GM19035 (cell line): ENCODE data around the gene EEPD1.
"Not testable (repeated sequence)": the region's sequence is repeated elsewhere in the genome, so short reads cannot be mapped to it uniquely, and the experiment has no call there.

ENCODE experiments used
- ATAC-seq: cut with Tn5 transposase; IDR thresholded peaks from one replicate; pipeline ENCODE4 v1.9.1; 2021; ENCODE audit not compliant: unreplicated experiment

EEPD1 gene

DNA sequence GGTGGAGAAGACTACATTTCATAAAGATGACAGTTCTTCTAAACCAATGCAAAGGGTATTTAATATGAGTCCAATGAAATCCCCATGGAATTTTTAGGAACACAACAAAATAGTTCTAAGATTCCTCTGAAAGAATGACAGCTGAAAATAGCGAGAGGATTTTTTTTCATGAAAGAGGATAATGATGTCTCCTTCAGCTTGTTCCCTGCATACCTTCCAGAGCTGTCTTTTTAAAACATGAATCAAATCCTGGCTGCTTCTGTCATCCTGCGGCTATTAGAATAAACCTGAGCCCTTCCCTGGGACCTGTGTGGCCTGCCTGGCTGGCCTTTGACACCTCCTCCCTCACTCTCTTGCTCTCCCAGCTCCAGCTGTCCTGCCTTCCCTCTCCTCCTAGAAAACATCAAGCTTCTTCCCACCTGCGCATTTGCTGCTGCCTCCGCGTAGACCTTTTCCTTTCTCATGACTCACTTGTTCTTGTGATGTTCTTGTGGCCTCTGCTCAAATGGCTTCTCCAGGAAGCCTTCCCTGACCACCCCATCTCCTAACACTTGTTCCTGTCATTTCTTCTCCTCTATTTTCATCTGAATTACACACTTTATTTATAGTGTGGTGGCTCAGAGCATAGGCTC lies 57.4 kb downstream of the EEPD1 start:
- ATAC-seq: no peak

DNA sequence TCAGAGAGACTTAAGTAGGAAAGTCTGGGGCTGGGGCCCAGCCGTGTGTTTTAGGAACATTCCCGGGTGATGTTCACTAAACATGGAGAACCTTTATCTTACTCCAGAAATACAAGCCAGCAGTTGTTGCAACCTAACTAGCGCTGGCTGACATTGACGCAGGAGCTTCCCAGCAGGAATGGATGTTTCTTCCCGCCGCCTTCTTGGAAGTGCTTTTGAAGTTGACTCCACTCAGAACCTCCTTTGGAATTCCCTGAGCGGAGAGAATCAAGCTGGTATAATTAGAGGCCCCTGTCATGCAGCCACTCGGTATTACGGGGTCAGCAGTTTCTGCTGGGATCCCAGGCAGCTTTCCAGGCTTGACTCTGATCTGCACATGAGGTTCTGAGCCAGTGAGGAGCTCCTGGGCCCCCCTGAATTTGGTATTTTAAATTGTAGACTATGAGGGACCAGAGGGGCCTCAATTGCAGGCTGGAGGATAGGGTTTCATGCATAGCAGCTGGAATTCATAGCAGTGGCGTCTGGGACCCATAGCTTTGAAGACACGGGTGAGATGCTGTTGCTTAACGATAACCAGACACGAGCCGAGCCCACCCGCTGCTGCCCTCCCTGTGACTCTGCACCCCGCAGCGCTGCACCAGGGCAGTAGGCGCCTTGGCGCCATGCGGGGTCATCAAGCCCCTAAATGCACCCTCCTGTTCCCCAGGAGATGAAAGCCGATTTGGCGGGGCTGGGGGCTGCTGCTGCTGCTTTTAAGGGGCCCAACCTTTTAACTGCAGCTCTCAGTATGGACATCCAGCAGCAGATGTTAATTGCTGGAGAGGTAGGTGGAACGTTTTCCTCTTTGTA lies 61.8 kb downstream of the EEPD1 start:
- ATAC-seq: no peak

DNA sequence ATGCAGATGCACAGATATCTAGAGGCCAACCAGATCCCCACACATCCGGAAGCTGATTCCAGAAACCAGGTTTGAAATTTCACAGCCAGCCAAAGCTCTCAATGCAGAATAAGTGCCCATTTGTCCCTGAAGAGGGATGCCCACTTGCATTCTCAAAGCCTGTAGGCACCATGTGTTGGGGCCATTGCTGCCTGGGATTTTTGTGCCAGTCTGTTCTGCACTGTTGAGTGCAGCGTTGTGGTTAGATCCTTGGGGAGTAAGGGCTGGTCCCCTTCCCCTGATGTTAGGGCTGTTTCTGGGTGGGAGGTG lies 62.4 kb downstream of the EEPD1 start:
- no peak for ATAC-seq

DNA sequence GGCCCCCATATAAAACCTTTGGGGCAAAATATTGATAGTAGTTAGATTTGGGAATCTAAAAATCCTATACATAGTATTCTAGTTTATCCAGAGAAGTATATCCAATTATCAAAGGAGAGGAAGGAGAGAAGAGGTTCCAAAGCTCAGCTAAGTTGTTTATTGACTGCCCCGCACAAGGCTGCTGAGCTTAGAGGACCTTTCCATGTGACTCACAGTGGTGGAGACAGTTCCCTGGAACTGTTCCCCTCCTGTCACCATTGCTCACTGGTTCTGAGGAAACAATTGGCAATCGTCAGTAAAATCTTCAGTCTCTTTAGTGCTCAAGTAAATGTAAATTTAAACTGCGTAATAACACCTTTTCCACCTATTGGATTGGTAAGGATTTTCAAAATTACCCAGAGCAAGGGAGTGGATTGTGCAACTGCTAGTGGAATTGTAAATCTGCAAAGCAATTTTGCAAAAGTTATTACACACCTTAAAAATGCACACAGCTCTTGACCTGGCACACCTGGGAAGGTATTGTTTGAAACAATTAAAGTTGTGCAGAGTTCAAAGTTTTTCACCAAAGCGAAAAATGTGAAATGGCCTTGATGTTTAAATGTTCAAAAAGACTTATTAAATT lies 63.1 kb downstream of the EEPD1 start:
- no peak for ATAC-seq

DNA sequence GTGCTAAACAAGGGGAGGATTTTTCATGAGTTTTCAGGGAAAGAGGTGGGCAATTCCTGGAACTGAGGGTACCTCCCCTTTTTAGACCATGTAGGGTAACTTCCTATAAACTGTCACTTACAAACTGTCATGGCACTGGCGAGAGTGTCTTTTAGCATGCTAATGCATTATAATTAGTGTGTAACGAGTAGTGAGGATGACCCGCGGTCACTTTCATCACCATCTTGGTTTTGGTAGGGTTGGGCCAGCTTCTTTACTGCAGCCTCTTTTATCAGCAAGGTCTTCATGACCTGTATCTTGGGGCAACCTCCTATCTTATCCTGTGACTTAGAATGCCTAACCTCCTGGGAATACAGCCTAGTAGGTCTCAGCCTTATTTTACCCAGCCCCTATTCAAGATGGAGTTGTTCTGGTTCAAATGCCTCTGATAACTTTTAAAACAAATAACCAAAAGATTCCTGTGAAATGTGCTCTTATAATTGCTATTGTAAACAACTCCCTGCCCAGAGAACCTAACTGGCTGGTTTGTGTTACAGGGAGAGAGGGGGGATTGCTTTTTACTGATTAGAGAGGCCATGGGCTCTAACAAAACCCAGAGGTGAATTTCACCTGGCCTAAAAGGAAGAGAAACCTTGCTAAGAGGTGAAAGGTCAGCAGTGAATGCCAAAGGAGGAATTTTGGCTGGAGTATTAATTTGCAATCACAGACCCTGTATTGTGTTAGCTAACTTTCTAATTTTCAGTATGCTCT lies 64.3 kb downstream of the EEPD1 start:
- ATAC-seq: no peak

DNA sequence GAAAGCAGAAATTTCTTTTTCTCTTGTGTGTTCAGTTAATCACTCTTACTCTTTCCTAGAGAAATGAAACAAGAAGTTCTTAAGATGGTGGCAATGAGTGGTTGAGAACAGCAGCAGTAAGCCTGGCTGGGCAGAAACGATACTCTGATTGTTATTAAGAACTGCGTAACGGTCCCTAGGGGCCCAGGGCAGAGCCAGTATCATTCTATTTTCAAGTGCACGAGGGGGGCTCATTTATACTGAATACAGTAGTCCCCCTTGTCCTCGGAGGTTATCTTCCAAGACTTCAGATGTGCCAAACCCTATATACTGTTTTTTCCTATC lies 64.9 kb downstream of the EEPD1 start:
- no peak for ATAC-seq

DNA sequence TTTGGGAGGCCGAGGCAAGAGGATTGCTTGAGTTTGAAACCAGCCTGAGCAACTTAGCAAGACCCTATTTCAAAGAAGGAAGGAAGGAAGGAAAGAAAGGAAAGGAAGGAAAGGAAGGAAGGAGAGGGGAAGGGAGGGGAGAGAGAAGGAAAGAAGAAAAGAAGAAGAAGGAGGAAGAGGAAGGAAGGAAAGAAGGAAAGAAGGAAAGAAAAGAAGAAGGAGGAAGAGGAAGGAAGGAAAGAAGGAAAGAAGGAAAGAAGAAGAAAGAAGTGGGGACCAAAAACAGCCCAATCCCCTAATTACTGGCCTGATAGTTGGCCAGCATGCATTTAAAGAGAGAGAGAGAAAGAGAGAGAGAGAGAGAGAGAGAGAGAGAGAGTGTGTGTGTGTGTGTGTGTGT lies 66.4 kb downstream of the EEPD1 start:
- ATAC-seq: no peak

DNA sequence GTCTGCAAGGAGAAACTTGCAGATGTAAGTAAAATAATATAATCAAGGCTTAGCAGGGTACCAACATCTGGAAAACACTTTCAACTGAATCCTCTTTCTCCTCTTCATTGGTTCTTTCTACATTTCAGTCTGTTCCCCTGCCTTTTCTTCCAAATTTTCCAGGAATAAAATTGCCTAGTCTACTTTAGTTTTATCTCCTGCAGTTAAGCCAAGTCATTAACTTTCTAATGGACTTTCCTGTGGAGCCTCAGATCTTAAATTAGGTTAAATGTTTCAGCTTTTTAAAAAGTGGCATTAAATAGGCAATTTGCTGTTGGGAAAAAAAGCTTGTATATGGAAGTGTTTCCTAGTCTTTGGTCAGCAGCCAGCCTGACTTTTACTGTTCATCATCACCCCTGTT lies 70.8 kb downstream of the EEPD1 start:
- no peak for ATAC-seq

DNA sequence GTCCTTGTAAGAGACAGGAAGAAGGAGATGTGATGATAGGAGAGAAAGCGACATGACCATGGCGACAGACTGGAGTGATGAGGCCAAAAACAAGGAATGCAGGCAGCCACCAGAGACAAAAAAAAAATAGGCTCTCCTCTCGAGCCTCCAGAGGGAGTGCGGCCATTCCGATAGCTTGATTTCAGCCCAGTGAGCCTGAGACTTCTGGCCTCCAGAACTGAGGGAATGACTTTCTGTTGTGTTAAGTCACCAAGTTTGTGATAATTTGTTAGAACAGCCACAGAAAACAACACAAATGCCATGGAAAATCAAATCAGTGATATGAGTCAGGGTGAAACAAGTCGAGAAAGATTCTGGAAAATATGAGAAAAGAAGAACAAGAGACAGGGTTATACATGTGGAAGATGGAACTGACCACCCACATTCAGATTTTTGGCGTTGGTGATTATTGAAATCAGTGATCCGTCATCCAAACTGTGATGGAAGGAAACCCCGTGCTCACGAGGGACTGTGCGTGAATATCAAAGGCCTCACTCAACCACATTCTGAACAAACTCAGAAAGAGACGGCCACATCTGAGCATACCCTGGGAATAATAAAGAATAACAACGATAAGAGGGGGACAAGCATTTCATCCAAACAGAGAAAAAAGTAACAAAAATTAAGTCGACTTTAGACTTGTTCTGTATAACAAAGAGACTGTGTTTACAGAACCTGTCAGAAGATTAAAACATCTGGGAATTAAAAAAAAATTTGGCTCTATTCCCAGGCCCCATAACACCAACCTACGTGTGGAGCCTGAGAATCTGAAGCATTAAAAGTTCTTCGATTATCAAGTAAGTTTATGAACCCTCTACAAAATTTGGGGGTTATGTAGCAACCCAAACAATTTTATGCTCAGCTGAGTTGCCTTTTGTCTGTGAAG lies 72.1 kb downstream of the EEPD1 start:
- no peak for ATAC-seq

DNA sequence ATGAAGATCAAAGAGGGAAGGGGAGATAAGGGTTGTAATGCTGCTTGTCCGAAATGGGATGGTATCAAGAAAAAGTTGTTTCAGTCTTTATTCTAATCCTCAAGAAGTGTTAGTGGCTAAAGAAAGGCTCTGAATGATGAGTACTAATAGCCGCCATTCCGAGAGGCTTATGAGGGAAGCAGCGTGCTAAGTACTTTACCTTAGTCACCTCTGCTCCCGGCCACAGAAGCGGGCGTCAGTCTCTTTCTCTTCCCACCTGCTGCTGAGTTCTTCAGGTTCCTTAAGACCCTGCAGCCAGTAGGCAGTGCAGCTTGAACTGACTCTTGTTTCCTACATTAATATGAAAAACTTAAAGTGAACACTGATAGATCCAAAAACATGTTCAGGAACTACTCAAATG lies 73.1 kb downstream of the EEPD1 start:
- ATAC-seq: no peak

DNA sequence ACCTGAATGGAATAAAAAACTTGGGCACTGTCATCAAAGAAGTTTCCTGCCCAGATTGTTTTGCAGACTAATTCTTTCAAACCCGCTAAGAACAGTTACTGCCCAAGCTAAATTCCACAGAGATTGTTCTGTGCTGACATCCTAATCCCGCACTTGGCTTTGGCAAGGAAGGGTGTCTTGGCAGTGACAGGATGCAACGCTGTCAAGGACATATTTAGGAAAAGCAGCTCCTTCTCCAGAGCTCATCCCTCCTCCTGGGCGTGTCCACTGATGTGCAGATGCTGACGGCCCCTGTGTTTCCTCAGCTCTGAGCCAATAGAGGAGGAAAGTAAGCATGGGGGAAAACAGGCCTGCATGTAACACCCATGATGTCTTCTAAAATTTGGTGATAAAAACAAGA lies 74.2 kb downstream of the EEPD1 start:
- no peak for ATAC-seq

DNA sequence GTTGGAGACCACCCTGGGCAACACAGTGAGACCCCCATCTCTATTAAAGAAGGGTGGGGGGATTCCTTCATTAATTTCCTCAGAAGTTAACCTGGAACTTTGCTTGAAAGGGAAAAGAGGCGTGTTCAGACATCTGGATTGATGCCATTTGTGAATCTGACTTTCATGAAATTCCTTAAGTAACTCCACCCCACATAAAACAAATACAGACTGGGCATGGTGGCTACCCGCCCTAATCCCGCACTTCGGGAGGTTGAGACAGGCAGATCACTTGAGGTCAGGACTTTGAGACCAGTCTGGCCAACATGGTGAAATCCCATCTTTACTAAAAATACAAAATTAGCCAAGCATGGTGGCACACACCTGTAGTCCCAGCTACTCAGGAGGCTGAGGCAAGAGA lies 75.0 kb downstream of the EEPD1 start:
- no peak for ATAC-seq

DNA sequence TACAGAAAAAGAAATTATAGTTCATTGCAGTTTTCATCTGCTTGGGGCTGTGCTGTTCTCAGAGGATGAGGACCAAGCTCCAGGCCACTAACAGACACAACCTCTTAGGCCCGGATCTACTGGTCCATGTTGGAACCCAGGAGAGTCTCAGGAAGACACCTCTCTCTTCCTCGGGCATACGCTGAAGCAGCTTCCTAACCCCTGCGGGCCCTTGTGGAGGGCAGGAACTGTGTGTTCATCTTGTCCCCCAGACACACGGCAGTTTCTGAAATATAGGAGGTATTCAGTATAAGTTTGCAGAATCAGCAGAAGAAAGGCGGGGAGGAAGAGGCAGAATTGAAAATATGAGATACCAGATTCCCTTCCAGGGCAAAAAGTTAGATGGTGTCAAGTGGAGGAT lies 78.4 kb downstream of the EEPD1 start:
- ATAC-seq: no peak

DNA sequence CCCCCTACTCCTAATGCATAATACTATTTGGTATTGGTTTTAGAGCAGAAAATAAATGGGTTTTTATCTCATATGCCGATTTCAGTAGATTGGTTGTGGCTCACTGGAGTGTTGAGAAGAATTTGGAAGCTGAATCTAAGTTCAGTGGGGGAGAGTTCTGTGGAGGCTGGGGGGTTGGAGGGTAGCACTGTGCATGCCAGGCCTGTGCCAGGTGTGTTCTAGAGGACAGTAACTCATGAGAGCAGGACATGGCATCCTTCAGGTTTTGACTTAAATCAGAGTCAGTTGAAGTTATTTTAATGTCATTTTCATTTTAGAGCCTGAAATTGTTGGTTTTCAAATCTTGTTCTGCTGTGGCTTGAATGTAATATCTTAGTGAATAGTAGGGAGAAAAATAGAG lies 79.5 kb downstream of the EEPD1 start:
- ATAC-seq: no peak

DNA sequence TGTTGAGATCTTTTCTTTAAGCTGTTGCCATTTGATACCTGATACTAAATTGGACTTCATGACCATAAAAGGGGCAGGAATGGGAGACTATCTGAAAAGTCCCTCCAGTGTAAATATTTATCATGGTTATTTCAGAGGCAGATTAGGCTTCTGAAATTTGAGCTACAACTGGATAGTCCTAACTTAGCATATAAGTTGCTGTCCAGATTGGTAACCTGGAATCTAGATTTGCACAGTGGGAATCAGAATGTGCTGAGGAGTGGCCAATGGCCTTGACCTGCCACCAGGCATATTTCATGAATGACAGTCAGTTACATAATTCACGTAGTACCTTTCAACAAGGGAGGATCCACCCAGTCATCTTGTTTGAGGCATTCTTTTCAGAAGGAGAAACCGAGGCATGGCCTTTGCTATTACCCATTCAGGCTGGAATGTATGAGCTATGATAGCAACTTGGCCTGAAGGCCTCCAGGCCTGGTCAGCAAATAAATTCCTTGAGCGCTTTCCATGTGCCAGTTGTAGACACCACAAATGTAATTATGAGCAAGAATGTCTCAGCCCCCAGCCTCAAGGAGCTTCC lies 80.0 kb downstream of the EEPD1 start:
- ATAC-seq: no peak

DNA sequence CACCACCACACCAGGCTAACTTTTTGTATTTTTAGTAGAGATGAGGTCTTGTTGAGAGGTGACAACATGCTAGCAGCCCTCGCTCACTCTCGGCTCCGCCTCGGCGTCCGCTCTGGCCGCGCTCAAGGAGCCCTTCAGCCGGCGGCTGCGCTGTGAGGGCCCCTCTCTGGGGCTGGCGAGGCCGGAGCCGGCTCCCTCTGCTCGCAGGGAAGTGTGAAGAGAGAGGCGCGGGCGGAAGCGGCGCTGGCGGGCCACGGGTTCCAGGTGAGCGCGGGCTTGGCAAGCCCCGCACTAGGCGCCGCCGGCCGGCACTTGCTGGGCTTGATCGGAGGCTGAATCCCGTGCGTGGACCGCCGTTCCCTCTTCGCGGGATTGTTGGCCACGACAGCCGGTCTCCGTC lies 83.0 kb downstream of the EEPD1 start:
- no peak for ATAC-seq

DNA sequence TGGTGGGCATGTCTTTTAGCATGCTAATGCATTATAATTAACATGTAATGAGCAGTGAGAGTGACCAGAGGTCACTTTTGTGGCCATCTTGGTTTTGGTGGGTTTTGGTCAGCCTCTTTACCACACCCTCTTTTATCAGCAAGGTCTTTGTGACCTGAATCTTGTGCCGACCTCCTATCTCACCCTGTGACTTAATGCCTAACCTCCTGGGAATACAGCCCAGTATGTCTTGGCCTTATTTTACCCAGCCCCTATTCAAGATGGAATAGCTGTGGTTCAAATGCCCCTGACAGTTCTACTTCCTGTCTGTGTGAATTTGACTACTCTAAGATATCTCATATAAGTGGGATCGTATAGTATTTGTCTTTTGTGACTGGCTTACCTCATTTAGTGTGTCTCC lies 85.1 kb downstream of the EEPD1 start:
- no peak for ATAC-seq

DNA sequence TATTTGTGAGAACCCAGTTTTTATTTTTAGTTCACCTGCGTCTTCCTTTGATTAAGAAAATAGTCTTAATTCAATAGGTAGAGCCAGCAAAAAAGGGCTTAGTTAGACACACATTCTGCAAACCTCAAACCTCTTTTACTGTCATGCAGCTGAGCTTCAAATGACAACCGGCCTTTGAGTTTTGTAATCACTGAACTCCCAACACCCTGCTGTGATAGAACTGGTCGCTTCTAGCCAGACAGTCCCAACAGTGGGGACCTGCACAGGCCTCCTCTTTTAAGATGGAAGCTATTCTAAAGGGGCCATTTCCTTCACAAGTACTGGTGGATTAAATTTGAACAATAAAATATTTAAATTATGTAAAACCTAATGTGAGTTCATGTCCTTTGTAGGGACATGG lies 90.3 kb downstream of the EEPD1 start:
- not testable (repeated sequence) for ATAC-seq

DNA sequence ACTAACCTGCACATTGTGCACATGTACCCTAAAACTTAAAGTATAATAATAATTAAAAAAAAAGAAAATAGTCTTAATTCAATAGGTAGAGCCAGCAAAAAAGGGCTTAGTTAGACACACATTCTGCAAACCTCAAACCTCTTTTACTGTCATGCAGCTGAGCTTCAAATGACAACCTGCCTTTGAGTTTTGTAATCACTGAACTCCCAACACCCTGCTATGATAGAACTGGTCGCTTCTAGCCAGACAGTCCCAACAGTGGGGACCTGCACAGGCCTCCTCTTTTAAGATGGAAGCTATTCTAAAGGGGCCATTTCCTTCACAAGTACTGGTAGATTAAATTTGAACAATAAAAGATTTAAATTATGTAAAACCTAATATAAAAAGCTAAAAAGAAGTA lies 90.9 kb downstream of the EEPD1 start:
- ATAC-seq: not testable (repeated sequence)

DNA sequence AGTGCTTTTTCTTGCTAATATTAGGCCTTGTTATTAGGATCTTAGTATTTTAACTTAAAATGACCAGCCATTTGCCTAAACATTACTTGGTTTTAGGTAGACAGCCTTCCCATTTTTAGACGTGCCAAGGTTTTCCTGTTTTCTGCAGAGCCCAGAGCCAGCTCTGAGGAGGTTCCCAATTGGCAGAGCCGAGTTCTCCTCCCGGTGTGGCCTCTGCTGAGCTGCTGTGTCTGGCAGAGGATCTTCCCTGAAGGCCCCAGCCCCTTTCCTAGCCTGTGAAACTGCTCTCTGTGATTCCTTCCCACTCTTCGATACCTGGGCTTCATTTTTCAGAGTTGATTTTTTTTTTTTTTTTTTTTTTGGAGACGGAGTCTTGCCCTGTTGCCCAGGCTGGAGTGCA lies 91.4 kb downstream of the EEPD1 start:
- no peak for ATAC-seq
